HT-29 (cell line): ENCODE measurements around the gene ARHGAP9. TPM values are rescaled to one million over a fixed set of nuclear protein-coding genes. Genes with fewer than 3 reads are reported as not detected.

ENCODE experiments used
- DNase-seq: peaks from one replicate; pipeline ENCODE4 v3.0.0-alpha.2; 2015; ENCODE audit warnings: low spot score
- total RNA-seq: library from RNA; depleted of rRNA; stranded (reverse); fragments of >200 nt; shearing (Covaris generic); gene quantifications from 2 replicates; pipeline ENCODE4 v1.2.3, GENCODE V29; 2014; rRNA removed

Gene ARHGAP9
- 1.5 and 3.4 TPM in 2 replicates for total RNA-seq

- DNase-seq, result no peak
These were observed at the start of gene ARHGAP9 for GRCh38 chr12:57479376-57480115. Gene ARHGAP9, minus strand, starts transcription at chr12:57479866. Its CDS starts 460 bp downstream, at chr12:57479406.

- no peak for DNase-seq
These were observed 49.3 kb upstream of the ARHGAP9 start for GRCh38 chr12:57528831-57529555.

DNA sequence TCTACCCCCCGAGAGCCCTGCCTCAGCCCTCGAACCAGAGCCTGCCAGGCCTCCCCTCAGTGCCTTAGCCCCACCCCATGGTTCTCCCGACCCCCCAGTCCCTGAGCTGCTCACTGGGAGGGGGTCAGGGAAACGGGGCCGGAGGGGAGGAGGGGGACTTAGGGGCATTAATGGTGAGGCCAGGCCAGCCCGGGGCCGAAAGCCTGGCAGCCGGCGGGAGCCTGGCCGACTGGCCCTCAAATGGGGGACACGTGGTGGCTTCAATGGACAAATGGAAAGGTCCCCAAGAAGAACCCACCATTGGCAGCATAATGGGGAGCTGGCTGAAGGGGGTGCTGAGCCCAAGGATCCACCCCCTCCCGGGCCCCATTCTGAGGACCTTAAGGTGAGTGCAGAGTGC is 48.5 kb upstream of the ARHGAP9 start:
- DNase-seq, result no peak

DNA sequence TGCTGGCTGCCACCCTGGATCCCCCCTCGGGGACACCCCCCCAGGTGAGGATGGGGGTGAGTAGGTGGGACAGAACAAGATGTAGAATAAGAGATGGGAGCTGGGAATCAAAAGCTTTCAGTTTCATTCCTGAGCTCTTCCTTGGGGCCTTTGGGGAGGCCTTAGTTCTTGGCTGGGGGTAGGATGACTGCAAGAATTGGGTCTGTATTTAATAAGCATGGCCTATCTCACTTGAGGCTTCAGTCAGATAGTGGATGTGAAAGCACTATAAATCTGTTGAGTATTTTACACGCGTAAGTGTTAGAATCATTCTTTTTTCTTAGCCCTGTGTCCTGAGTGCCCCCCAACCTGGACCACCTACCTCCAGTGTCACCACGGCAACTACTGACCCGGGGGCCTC is 47.5 kb upstream of the ARHGAP9 start:
- DNase-seq, result no peak

GRCh38 chr12:57526477-57527126 is 46.9 kb upstream of the ARHGAP9 start:
- DNase-seq, result no peak

DNA sequence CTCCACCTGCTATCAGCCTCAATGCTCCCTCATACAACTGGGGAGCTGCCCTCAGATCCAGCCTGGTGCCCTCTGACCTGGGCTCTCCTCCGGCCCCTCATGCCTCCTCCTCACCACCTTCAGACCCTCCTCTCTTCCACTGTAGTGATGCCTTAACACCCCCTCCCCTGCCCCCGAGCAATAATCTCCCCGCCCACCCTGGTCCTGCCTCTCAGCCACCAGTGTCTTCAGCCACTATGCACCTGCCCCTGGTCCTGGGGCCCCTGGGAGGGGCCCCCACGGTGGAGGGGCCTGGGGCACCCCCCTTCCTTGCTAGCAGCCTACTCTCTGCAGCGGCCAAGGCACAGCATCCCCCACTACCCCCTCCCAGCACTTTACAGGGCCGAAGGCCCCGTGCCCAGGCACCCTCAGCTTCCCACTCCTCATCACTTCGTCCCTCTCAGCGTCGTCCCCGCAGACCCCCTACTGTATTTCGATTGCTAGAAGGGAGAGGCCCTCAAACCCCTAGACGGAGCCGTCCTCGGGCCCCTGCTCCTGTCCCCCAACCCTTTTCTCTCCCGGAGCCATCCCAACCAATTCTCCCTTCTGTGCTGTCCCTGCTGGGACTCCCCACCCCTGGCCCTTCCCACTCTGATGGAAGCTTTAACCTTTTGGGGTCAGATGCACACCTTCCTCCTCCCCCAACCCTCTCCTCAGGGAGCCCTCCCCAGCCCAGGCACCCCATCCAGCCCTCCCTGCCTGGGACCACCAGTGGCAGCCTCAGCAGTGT is 46.1 kb upstream of the ARHGAP9 start:
- DNase-seq, result no peak

DNA sequence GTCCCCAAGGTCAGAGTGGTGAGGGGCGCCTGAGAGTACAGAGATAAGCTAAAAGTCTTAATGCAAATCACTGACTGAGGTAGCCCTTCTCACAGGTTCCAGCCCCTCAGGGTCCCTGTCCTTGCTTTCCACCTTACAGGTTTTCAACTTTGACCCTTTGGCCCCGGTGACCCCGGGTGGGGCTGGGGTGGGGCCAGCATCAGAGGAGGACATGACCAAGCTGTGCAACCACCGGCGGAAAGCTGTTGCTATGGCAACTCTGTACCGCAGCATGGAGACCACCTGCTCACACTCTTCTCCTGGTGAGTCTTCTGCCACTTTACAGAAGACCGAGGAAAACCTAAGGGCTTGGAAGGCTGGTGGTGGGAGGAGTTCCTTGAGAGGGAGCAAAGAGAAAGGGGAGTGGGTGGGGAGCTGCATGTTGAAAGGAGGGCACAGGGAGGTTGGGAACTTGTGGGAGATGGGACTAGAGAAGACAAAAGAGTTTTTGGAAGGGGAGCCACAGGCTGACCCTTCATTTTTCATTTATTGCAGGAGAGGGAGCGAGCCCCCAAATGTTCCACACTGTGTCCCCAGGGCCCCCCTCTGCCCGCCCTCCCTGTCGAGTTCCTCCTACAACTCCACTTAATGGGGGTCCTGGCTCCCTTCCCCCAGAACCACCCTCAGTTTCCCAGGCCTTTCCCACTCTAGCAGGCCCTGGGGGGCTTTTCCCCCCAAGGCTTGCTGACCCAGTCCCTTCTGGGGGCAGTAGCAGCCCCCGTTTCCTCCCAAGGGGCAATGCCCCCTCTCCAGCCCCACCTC is 45.3 kb upstream of the ARHGAP9 start:
- no peak for DNase-seq

DNA sequence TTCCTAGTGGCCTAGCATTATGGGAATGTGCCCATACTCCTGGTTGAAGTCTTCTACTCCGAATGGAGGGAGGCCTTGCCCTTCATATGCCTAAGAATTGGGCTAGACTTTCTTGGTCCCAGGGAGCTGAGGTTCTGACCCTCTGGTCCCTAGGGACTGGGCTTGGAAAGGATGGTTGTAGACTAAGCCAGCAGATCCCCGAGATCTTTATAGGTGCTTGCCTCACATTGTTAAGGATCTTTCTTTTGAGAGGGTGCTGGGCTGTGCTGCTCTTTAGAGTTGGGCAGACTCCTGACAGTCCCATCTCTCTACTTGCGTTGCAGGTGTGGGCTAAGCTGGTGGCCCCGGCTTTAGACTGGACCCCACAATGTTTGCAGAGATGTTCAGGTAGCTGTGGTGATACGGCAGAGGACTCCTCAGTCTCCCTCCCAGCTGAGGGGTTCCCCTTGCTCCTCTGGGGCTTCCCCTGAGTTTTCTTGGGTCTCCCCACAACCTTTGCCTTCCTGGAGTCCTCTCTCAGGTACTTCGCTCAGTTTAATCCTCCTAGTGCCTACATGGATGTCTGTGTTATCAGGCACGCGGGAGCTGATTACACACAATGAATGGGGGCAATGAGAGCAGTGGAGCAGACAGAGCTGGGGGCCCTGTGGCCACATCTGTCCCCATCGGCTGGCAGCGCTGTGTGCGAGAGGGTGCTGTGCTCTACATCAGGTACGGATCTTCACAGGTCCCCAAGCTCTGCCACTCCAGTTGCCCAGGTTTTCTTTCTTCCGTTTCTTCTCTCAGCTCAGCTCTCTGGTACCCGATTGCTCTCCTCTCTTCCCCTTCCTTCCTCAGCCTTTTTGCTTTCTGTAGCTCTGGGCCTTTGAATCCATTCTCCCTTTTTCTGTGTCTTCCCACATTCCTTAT is 44.3 kb upstream of the ARHGAP9 start:
- DNase-seq, result no peak

DNA sequence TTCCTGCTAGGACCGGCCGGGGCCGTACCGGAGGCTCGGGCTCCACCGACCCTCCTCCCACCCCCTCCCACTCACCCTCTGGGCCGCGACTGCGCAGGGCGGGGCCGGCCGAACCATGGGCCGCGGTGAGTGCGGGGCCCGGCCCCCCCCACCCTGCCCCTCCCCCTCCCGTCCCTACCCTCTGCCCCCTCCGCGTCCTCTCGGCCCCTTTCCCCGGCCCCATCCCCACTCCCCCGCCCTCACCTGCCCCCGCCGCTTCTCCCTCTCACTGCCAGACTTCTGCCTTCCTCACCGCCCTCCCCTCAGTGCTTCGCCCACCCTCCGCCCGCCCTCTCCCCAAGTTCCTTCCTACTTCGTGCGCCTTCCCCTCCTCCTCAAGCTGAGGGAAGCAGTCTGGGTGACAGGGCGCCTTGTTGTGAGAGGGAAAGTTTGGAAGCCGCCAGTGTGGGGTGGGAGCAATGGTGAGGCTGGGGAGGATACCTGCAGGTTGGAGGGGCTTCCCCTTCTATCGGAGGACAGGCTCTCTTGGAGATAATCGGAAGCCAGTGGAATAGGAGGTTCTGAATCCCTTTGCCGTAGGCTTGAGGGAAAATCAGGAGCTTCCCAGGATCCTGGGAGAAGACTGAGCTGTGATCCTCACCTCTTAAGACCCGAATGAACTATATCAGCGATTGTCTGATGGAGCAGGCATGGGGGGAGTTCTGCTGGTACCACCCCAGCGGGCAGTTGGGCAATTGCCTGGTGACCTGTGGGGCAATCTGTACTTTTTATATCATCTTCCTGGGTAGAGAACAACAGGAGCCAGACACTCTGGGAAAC is 43.4 kb upstream of the ARHGAP9 start:
- DNase-seq, result peak; percentile 49

- DNase-seq, result peak; percentile 89
These were observed 42.6 kb upstream of the ARHGAP9 start, which contains the start of gene MBD6 for GRCh38 chr12:57522011-57522886. Gene MBD6, plus strand, starts transcription at chr12:57522824. Its CDS starts 1,480 bp downstream, at chr12:57524304.

DNA sequence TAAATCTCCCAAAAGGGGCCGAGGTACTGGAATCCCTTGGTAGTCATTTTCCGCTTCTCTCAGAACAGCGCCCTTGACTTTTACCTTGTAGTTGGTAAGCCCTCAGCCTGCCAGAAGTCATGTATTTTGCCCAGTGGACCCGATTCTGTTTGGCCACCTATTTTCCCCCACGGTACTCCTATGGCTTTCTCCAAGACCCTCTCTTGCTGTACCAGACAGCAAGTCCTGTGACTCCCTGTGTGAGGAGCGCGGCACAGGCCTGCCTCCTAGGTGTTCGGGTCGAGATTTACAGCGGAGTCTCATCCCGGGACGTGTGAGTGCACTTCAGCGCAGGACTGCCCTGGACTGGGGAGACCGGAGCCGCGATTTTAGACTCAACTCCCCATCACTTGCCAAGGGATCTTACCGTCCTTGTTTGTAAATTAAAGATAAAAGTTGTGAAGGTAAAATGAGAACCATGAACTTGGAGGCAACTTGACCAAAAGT is 41.9 kb upstream of the ARHGAP9 start:
- peak; percentile 63 for DNase-seq

DNA sequence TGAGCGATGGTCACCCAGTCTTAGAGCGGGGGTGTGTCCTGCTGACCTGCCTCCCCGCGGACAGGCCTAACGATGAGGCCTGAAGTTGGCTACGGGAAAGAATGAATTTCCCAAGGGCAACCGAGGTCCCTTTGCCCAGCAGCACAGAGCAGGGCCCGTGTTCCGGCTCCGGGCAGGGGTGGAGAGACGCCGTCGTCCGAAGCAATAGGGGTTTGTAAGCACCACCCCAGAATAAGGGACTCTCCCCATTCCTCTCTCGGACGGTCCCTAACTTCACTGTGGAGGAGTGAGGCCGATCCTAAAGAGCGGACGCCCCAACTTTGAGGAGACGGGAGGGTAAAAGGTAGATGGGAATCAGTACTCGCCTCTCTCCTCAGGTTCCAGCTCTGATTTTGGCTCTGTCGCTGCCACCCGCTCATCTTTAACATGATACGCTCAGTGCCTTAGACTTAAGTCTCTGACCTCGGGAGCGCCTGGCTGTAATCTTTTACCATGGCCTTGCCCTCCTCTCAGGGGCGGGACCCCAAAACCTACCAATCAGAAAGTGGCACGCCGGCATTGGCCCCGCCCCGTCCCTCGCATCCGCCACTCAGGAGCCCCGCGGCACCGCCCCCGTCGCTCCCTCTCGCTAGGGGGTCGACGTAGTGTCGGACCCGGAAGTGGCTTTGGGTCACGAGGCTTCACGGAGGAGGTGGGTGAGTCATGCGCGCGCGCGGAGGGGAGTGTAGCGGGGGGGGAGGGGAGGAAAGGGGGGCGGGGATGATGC is 40.6 kb upstream of the ARHGAP9 start, which contains the start of gene DDIT3:
Gene DDIT3 (minus strand): TSS at position 462 of the 766 bp plus-strand sequence. CDS start 3,108 bp downstream, outside the sequence.
- peak; percentile 98 for DNase-seq

GRCh38 chr12:57519796-57520052 is 40.1 kb upstream of the ARHGAP9 start:
- DNase-seq, result no peak

DNA sequence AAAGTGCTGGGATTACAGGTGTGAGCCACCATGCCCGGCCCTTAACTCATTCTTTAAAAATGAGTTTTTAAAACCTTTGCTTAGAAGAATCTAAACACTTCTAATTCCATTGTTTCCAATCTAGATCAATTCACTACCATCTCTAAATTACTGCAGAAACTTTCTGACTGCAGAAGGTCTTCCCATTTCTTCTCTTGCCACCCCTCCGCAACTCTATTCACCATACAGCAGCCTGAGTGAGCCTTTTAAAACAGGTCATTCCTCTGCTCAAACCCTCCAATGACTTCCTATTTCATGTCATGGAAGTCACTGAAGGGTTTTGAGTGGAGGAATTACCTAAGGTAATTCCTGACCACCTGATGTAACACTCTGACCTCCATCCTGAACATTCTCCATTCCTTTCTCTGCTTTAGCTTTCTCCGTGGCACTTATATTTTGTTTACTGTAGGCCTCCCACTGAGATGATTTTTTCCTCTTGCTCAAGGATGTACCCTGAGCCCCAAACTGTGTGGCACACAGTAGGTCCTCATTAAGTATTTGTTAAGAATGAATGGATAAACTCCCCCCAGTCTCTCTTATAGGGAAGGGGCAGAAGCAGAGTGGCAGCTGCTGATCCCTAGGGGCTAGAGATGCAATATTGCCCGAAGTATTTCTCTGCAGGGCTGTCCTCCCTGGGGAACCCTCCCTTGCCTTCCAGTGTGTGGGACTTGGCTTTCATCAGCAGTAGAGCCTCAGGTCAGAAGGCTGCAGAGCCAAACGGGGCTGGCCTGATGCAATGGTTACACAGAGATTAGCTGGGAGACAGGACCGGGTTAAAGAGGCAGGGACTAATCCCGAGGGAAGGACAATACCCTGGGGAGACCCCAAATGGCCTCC is 39.5 kb upstream of the ARHGAP9 start:
- DNase-seq, result peak; percentile 11

DNA sequence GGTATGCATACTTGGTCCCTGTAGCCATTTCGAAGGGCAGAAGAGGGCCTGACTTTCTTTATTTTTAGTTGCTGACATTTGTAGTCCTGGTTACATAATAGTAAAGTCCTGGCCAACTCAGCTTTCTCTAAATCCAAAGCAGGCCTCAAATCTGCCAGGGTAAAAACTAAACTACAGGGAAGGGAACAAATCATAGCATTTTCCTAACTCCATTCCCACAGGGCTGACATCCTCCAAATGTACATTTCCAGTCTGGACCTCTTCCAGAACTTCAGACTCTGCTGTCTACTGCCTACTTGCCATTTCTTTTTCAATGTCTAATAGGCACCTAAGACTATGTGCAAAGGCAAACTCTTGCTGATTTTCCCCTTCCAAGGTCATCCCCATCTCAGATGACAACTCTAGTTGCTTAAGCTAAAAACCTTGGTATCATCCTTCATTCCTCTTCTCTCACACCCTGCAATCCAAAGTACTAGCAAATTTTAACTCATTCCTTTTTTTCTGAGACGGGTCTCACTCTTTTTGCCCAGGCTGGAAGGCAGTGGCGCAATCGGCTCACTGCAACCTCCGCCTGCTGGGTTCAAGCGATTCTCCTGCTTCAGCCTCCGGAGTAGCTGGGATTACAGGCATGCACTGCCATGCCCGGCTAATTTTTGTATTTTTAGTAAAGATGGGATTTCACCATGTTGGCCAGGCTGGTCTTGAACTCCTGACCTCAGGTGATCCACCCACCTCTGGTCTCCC is 38.7 kb upstream of the ARHGAP9 start:
- no peak for DNase-seq
